Astrocyte (in vitro differentiated cells and primary cell): ENCODE results near the gene RPSA.

ENCODE experiments used
- EZH2 ChIP-seq: IDR thresholded peaks from 2 replicates; pipeline ENCODE4 v1.6.1; 2012; ENCODE audit warnings: mild to moderate bottlenecking, low read length, inconsistent platforms; ENCODE audit not compliant: insufficient read depth
- TF ChIP-seq, protein P1 (sequence below): IDR thresholded peaks from 2 replicates; pipeline ENCODE4 v1.5.1; 2011; ENCODE audit warnings: low read depth, mild to moderate bottlenecking, inconsistent platforms, low read length, moderate library complexity; ENCODE audit not compliant: insufficient read depth

DNA sequence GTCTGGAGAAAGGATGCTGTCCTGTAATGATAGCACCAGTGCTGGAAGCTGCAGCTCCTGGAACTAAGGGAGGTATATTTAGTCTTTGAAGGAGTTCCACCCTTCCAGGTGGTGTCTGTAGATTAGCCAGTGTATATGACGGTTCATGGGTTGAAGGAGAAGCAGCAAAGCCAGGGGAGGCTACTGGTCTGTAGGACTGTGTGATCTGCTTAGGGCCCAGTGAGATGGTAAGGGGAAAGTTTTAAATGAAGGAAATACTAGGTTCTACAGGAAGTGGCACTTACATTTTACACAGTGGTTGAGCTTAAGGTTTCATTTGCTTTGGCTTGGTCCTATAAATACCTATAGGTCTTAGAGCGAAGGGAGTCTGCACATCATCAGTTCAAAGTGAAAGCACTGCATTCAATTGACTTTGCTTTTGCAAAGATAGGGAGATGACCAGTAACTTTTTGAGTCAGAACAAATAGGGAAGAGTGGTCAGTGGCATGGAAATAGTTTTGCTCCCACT is 17.7 kb upstream of the RPSA start:
- TF ChIP-seq, protein P1, sequence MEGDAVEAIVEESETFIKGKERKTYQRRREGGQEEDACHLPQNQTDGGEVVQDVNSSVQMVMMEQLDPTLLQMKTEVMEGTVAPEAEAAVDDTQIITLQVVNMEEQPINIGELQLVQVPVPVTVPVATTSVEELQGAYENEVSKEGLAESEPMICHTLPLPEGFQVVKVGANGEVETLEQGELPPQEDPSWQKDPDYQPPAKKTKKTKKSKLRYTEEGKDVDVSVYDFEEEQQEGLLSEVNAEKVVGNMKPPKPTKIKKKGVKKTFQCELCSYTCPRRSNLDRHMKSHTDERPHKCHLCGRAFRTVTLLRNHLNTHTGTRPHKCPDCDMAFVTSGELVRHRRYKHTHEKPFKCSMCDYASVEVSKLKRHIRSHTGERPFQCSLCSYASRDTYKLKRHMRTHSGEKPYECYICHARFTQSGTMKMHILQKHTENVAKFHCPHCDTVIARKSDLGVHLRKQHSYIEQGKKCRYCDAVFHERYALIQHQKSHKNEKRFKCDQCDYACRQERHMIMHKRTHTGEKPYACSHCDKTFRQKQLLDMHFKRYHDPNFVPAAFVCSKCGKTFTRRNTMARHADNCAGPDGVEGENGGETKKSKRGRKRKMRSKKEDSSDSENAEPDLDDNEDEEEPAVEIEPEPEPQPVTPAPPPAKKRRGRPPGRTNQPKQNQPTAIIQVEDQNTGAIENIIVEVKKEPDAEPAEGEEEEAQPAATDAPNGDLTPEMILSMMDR, result no peak
- TF ChIP-seq EZH2, result no peak
